ENCODE measurements around the gene CFC1B.
"Not testable (repeated sequence)": the region's sequence is repeated elsewhere in the genome, so short reads cannot be mapped to it uniquely, and the experiment has no call there.

DNA sequence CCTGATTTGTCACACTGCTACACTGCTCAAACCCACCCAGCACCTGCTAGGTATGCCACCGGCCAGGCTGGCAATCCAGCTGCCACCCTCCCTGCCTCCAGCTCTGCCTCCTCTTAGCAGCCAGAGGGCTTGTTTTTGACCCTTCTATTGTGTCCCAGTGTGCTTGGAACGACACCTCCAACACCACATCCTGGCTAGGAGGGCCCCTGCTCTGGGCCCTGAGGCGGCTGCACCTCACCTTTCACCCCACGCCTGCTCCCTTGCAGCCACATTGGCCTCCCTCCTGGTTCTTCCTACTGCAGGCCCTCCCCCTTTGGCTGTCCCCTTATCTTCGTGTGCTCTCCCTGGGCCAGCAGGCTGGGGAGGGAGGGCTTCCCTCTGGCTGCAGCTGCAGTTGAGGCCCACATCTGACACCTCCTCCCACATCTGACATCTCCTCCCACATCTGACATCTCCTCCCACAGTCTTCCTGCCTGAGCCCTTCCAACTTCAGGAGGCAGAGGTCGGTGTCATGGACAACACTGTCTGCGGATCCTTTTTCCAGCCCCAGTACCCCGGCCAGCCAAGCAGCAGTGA lies 55.3 kb downstream of the CFC1B start:
- TF ChIP-seq, protein P1, sequence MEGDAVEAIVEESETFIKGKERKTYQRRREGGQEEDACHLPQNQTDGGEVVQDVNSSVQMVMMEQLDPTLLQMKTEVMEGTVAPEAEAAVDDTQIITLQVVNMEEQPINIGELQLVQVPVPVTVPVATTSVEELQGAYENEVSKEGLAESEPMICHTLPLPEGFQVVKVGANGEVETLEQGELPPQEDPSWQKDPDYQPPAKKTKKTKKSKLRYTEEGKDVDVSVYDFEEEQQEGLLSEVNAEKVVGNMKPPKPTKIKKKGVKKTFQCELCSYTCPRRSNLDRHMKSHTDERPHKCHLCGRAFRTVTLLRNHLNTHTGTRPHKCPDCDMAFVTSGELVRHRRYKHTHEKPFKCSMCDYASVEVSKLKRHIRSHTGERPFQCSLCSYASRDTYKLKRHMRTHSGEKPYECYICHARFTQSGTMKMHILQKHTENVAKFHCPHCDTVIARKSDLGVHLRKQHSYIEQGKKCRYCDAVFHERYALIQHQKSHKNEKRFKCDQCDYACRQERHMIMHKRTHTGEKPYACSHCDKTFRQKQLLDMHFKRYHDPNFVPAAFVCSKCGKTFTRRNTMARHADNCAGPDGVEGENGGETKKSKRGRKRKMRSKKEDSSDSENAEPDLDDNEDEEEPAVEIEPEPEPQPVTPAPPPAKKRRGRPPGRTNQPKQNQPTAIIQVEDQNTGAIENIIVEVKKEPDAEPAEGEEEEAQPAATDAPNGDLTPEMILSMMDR (IDR thresholded peaks at IDR 0.05), result not testable (repeated sequence)
- not testable (repeated sequence) for TF ChIP-seq POLR2A, EP300 (IDR thresholded peaks at IDR 0.05)
